ENCODE measurements around the gene PADI2. TPM values are rescaled to one million over a fixed set of nuclear protein-coding genes. Genes with fewer than 3 reads are reported as not detected.

Gene PADI2
- total RNA-seq, 2 donors from 2014 or later: not detected

DNA sequence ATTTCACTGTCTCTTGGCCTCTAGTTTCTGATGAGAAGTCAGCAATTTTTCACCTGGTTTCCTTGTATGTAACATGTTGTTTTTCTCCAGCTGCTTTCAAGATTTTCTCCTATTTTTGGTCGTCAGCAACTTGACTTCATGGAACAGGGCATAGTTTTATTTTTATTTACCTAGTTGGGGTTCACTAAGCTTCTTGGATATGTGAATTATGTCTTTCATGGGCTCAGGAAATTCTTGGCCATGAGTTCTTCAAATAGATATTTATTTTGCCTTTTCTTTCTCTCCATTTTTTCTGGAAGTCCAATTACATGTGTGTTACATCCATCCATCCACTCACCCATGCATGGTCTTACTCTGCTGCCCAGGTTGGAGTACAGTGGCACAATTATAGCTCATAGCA is 79.1 kb downstream of the PADI2 start:
- Mint-ChIP-seq H3K36me3 (peaks cover 10% of the 10 kb centered on the region), H3K9me3 (no peaks in the 10 kb centered on the region), H3K27ac (no peak overlapping the region), H3K4me3 (no peak overlapping the region), H3K4me1 (ENCODE audit: low read depth in 2 of 2) (peaks cover 3 to 6% of the 10 kb centered on the region in 2 donors), H3K27me3 (no peaks in the 10 kb centered on the region)
- DNase-seq (ENCODE audit: low spot score) (no peak), ATAC-seq (no peak)

DNA sequence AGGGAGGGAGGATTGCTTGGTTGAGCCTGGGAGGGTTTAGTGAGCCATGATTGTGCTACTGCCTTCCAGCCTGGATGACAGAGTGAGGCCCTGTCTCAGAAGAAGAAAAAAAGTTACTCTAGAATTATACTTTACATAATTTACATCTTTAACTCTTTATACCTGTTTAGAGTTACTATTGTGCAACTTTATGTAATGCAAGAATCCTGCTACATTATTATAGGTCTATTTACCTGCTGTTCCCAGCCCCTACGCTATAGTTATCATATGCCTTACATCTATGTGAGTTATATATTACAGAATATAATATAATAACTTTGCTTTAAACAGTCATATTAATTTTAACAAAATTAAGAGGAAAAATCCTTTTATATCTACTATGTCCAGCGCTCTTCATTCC is 79.7 kb downstream of the PADI2 start:
- H3K27ac Mint-ChIP-seq: no peak overlapping the region
- no peaks in the 10 kb centered on the region for H3K9me3 Mint-ChIP-seq
- H3K4me3 Mint-ChIP-seq: no peak overlapping the region
- no peak for DNase-seq (ENCODE audit: low spot score)
- H3K4me1 Mint-ChIP-seq (ENCODE audit: low read depth in 2 of 2): peaks cover 0 to 3% of the 10 kb centered on the region in 2 donors
- H3K27me3 Mint-ChIP-seq: no peaks in the 10 kb centered on the region
- H3K36me3 Mint-ChIP-seq: peaks cover 10% of the 10 kb centered on the region
- no peak for ATAC-seq

- no peak for ATAC-seq
- H3K36me3 Mint-ChIP-seq: peaks cover 7% of the 10 kb centered on the region
- no peaks in the 10 kb centered on the region for H3K27me3 Mint-ChIP-seq
- H3K27ac Mint-ChIP-seq: no peak overlapping the region
- H3K4me1 Mint-ChIP-seq (ENCODE audit: low read depth in 2 of 2): no peaks in the 10 kb centered on the region
- no peaks in the 10 kb centered on the region for H3K9me3 Mint-ChIP-seq
- DNase-seq (ENCODE audit: low spot score): no peak
- no peak overlapping the region for H3K4me3 Mint-ChIP-seq
Measured at GRCh38 chr1:17033481-17033880, 85.8 kb downstream of the PADI2 start.

GRCh38 chr1:17032741-17033140 is 86.5 kb downstream of the PADI2 start:
- H3K9me3 Mint-ChIP-seq: no peaks in the 10 kb centered on the region
- no peak overlapping the region for H3K27ac Mint-ChIP-seq
- peaks cover 10% of the 10 kb centered on the region for H3K36me3 Mint-ChIP-seq
- H3K4me3 Mint-ChIP-seq: no peak overlapping the region
- no peaks in the 10 kb centered on the region for H3K4me1 Mint-ChIP-seq (ENCODE audit: low read depth in 2 of 2)
- ATAC-seq (no peak), DNase-seq (ENCODE audit: low spot score) (no peak)
- no peaks in the 10 kb centered on the region for H3K27me3 Mint-ChIP-seq

DNA sequence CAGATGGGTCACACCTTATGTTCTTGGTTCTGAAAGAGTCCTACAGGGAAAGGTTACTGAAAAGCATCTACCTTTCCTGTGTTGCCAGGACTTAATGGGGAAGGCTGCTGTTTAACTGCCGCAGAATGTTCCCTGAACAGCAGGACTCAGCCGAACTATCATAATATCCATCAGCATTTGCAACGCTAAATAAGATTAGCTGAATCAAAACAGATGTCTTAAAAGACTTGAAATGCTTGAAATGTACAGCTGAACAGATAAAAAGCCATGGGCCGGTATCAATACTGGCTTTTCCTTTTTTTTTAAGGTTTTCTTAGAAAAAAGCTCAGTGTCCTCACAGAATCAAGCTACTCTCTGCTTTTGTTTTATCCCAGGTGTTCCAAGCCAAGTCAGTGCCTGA is 87.8 kb downstream of the PADI2 start:
- H3K4me3 Mint-ChIP-seq: no peak overlapping the region
- peaks cover 14% of the 10 kb centered on the region for H3K36me3 Mint-ChIP-seq
- no peaks in the 10 kb centered on the region for H3K9me3 Mint-ChIP-seq
- ATAC-seq (no peak), DNase-seq (ENCODE audit: low spot score) (no peak)
- no peaks in the 10 kb centered on the region for H3K27me3 Mint-ChIP-seq
- no peaks in the 10 kb centered on the region for H3K4me1 Mint-ChIP-seq (ENCODE audit: low read depth in 2 of 2)
- no peak overlapping the region for H3K27ac Mint-ChIP-seq

DNA sequence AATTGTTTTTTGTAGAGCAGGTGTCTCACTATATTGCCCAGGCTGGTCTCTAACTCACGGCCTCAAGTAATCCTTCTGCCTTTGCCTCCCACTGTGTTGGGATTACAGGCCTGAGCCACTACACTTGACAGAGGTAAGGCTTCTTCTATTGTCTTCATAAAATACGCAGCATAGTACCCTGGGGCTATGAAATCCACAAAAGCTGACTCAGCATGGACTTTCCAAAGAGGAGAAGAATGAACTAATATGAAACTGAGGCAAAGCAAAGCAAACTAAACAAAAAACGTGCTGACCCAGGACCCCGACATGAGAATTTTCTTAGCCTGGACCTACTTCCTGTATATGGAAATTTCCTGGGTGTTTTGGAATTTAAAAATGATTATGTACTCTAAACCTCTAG is 89.0 kb downstream of the PADI2 start:
- DNase-seq (ENCODE audit: low spot score) (no peak), ATAC-seq (no peak)
- H3K9me3 Mint-ChIP-seq: no peaks in the 10 kb centered on the region
- H3K36me3 Mint-ChIP-seq: peaks cover 14% of the 10 kb centered on the region
- no peaks in the 10 kb centered on the region for H3K4me1 Mint-ChIP-seq (ENCODE audit: low read depth in 2 of 2)
- H3K4me3 Mint-ChIP-seq: no peak overlapping the region
- H3K27ac Mint-ChIP-seq: no peak overlapping the region
- no peaks in the 10 kb centered on the region for H3K27me3 Mint-ChIP-seq

DNA sequence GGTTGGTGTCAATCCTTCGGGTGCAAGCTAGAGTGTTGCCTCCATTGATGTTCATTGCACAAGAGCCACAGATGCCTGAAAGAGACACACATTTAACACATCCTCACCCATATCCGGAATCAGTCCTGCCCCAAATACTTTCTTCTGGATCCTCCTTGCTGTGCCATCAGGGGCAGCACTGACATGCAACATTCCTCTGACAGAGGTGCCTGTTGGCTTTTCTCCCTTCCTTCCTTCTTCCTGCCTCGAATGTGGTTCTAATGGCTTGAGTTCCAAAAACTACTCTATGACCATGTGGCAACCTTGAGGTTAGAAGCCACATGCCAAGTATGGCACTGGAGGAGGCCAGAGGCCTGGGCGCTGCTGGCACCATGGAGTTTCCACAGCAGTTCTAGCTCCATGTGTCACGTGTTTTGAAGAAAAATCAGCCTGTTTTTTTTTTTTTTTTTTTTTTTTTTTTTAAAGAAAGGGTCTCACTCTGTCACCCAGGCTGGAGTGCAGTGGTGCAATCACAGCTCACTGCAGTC is 90.5 kb downstream of the PADI2 start:
- Mint-ChIP-seq H3K27me3 (no peaks in the 10 kb centered on the region), H3K4me1 (ENCODE audit: low read depth in 2 of 2) (no peaks in the 10 kb centered on the region), H3K4me3 (no peak overlapping the region), H3K27ac (no peak overlapping the region), H3K36me3 (peaks cover 23% of the 10 kb centered on the region), H3K9me3 (no peaks in the 10 kb centered on the region)
- no peak for ATAC-seq
- DNase-seq (ENCODE audit: low spot score): no peak

GRCh38 chr1:17027900-17028299 is 91.4 kb downstream of the PADI2 start:
- ATAC-seq (no peak), DNase-seq (ENCODE audit: low spot score) (no peak)
- Mint-ChIP-seq H3K4me3 (no peak overlapping the region), H3K4me1 (ENCODE audit: low read depth in 2 of 2) (no peaks in the 10 kb centered on the region), H3K9me3 (no peaks in the 10 kb centered on the region), H3K27me3 (no peaks in the 10 kb centered on the region), H3K36me3 (peaks cover 31% of the 10 kb centered on the region), H3K27ac (no peak overlapping the region)

GRCh38 chr1:17027403-17027802 is 91.8 kb downstream of the PADI2 start:
- H3K4me1 Mint-ChIP-seq (ENCODE audit: low read depth in 2 of 2): no peaks in the 10 kb centered on the region
- peaks cover 33% of the 10 kb centered on the region for H3K36me3 Mint-ChIP-seq
- no peak for DNase-seq (ENCODE audit: low spot score)
- H3K27ac Mint-ChIP-seq: no peak overlapping the region
- H3K9me3 Mint-ChIP-seq: no peaks in the 10 kb centered on the region
- no peak for ATAC-seq
- H3K27me3 Mint-ChIP-seq: no peaks in the 10 kb centered on the region
- no peak overlapping the region for H3K4me3 Mint-ChIP-seq

DNA sequence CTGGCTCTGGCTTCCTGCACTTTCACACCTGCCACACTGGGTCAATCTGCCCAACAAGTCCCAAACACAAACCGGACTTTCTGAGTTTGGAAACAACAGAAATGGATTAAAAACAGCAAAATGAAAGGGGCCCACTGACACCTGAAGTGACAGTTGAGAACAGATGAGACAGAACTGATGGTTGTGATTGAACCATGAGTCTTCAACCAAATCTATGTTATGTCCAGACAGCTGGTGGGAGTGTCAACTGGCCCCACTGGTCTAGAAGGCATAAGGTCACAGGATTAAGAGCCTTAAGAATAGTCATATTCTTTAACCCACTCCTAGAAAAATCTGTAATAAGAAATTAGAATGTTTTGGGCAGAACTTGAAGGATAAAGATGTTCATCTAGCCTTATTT is 94.5 kb downstream of the PADI2 start:
- no peak overlapping the region for H3K4me3 Mint-ChIP-seq
- peaks cover 34% of the 10 kb centered on the region for H3K36me3 Mint-ChIP-seq
- H3K27ac Mint-ChIP-seq: no peak overlapping the region
- no peaks in the 10 kb centered on the region for H3K9me3 Mint-ChIP-seq
- H3K4me1 Mint-ChIP-seq (ENCODE audit: low read depth in 2 of 2): no peaks in the 10 kb centered on the region
- H3K27me3 Mint-ChIP-seq: no peaks in the 10 kb centered on the region
- no peak for ATAC-seq
- DNase-seq (ENCODE audit: low spot score): no peak

- Mint-ChIP-seq H3K27ac (no peak overlapping the region), H3K4me3 (no peak overlapping the region), H3K36me3 (peaks cover 37% of the 10 kb centered on the region), H3K9me3 (no peaks in the 10 kb centered on the region), H3K27me3 (no peaks in the 10 kb centered on the region), H3K4me1 (ENCODE audit: low read depth in 2 of 2) (peaks cover 0 to 8% of the 10 kb centered on the region in 2 donors)
- ATAC-seq: no peak
- no peak for DNase-seq (ENCODE audit: low spot score)
Measured at GRCh38 chr1:17023573-17023972, 95.7 kb downstream of the PADI2 start.

GRCh38 chr1:17023102-17023501 is 96.1 kb downstream of the PADI2 start:
- Mint-ChIP-seq H3K27ac (no peak overlapping the region), H3K27me3 (no peaks in the 10 kb centered on the region), H3K36me3 (peaks cover 33% of the 10 kb centered on the region), H3K4me3 (no peak overlapping the region), H3K4me1 (ENCODE audit: low read depth in 2 of 2) (peaks cover 0 to 8% of the 10 kb centered on the region in 2 donors), H3K9me3 (no peaks in the 10 kb centered on the region)
- no peak for DNase-seq (ENCODE audit: low spot score)
- ATAC-seq: no peak

DNA sequence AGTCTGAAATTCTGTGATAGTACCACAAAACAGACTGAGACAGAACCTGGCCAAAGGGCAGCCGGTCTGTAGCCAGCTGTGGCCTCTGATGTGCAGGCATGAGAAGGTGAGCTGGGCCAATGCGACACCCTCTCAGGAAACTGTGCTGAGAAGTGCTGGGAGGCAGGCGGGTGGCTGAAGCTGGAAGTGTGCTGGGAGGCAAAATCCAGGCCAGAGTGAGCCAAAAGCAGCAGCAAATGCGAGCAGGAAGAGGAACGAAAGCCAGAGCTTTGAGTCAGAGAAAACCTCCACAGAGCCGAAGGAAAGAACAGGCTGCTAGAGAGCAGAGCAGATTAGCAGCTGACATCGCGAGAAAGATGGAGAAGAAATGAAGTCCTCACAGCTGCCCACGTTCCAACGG is 97.4 kb downstream of the PADI2 start:
- Mint-ChIP-seq H3K27me3 (no peaks in the 10 kb centered on the region), H3K4me3 (no peak overlapping the region), H3K27ac (no peak overlapping the region), H3K4me1 (ENCODE audit: low read depth in 2 of 2) (peaks cover 0 to 8% of the 10 kb centered on the region in 2 donors), H3K36me3 (peaks cover 26% of the 10 kb centered on the region), H3K9me3 (no peaks in the 10 kb centered on the region)
- DNase-seq (ENCODE audit: low spot score) (no peak), ATAC-seq (no peak)

DNA sequence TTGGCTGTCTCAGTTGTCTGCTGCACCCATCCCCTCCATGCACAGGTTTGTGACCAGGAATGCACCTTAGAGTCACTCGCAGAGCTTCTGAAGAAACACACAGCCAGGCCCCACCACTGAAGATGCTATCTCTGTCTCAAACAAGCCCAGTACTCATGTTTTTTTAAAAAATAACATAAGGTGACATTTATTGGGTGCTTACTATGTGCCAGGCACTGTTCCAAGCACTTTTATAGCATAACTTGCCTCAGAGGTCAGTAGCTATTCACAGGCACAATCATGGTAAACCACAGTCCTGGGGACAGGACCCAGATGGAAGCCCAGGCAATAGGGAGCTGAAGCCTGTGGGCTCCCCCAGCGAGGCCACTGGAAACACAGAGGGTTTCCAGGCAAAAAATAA is 98.7 kb downstream of the PADI2 start:
- Mint-ChIP-seq H3K36me3 (peaks cover 26% of the 10 kb centered on the region), H3K4me3 (no peak overlapping the region), H3K9me3 (no peaks in the 10 kb centered on the region), H3K4me1 (ENCODE audit: low read depth in 2 of 2) (peaks cover 0 to 8% of the 10 kb centered on the region in 2 donors), H3K27ac (no peak overlapping the region), H3K27me3 (no peaks in the 10 kb centered on the region)
- DNase-seq (ENCODE audit: low spot score) (no peak), ATAC-seq (no peak)

GRCh38 chr1:17018849-17019248 is 100.4 kb downstream of the PADI2 start:
- H3K27me3 Mint-ChIP-seq: no peaks in the 10 kb centered on the region
- H3K9me3 Mint-ChIP-seq: no peaks in the 10 kb centered on the region
- peaks cover 18% of the 10 kb centered on the region for H3K36me3 Mint-ChIP-seq
- H3K27ac Mint-ChIP-seq: peak overlapping the region; percentile 22 to 66
- DNase-seq (ENCODE audit: low spot score) (no peak), ATAC-seq (no peak)
- H3K4me1 Mint-ChIP-seq (ENCODE audit: low read depth in 2 of 2): peaks cover 0 to 8% of the 10 kb centered on the region in 2 donors
- H3K4me3 Mint-ChIP-seq: no peak overlapping the region
